ENCODE results near the gene PPP4R3B. TPM values are rescaled to one million over a fixed set of nuclear protein-coding genes. Genes with fewer than 3 reads are reported as not detected.

Gene PPP4R3B
- total RNA-seq, 1 donor from 2014 or later = 38.2 TPM

- peaks cover 9% of the 10 kb centered on the region for H3K36me3 Mint-ChIP-seq (ENCODE audit: low read depth, unreplicated experiment)
- TF ChIP-seq CTCF (IDR thresholded peaks at IDR 0.05; ENCODE audit: insufficient read depth, low read depth, low read length) = no peak
- no peak for TF ChIP-seq EZH2 (IDR thresholded peaks at IDR 0.05; ENCODE audit: insufficient read depth, low read length)
- H4K20me1 ChIP-seq (ENCODE audit: insufficient read depth, low read length) = peaks cover 20% of the 10 kb centered on the region
- H3K4me2 ChIP-seq (ENCODE audit: low read length) = no peak overlapping the region
- no peaks in the 10 kb centered on the region for H3K27me3 Mint-ChIP-seq (ENCODE audit: low read depth, unreplicated experiment)
- H3K4me3 Mint-ChIP-seq (ENCODE audit: unreplicated experiment) = peak overlapping the region; percentile 1
- H3K79me2 ChIP-seq (ENCODE audit: insufficient read depth, low read length) = peaks cover 93% of the 10 kb centered on the region
- H3K4me1 Mint-ChIP-seq (ENCODE audit: low read depth, unreplicated experiment) = peaks cover 4% of the 10 kb centered on the region
- FAIRE-seq (no peak), DNase-seq (ENCODE audit: low read depth) (no peak)
- no peaks in the 10 kb centered on the region for H3K9me3 ChIP-seq (ENCODE audit: insufficient read depth, low read depth, low read length)
- H3K4me1 ChIP-seq (ENCODE audit: insufficient read depth, low read length) = no peaks in the 10 kb centered on the region
- no peak overlapping the region for H3K4me3 ChIP-seq (ENCODE audit: insufficient read depth, low read depth, low read length)
- H3K27ac ChIP-seq (ENCODE audit: low read depth, low read length) = no peak overlapping the region
- H3K27me3 ChIP-seq (ENCODE audit: insufficient read depth, low read length) = no peaks in the 10 kb centered on the region
- no peak overlapping the region for H3K9ac ChIP-seq (ENCODE audit: low read length)
- H2AFZ ChIP-seq (ENCODE audit: low read depth, low read length) = no peak overlapping the region
- H3K9me3 Mint-ChIP-seq (ENCODE audit: unreplicated experiment) = no peaks in the 10 kb centered on the region
- H3K27ac Mint-ChIP-seq (ENCODE audit: unreplicated experiment) = no peak overlapping the region
- H3K36me3 ChIP-seq (ENCODE audit: insufficient read depth, low read length) = peaks cover 2% of the 10 kb centered on the region
Measured at GRCh38 chr2:55609193-55609794, 8.1 kb downstream of the PPP4R3B start.

GRCh38 chr2:55607717-55608116 is 9.7 kb downstream of the PPP4R3B start:
- FAIRE-seq (no peak), DNase-seq (ENCODE audit: low read depth) (no peak)
- no peaks in the 10 kb centered on the region for H3K9me3 ChIP-seq (ENCODE audit: insufficient read depth, low read depth, low read length)
- H3K4me3 Mint-ChIP-seq (ENCODE audit: unreplicated experiment) = no peak overlapping the region
- no peak overlapping the region for H2AFZ ChIP-seq (ENCODE audit: low read depth, low read length)
- no peak overlapping the region for H3K27ac ChIP-seq (ENCODE audit: low read depth, low read length)
- no peak overlapping the region for H3K27ac Mint-ChIP-seq (ENCODE audit: unreplicated experiment)
- peaks cover 4% of the 10 kb centered on the region for H3K36me3 Mint-ChIP-seq (ENCODE audit: low read depth, unreplicated experiment)
- no peaks in the 10 kb centered on the region for H3K27me3 ChIP-seq (ENCODE audit: insufficient read depth, low read length)
- H3K4me2 ChIP-seq (ENCODE audit: low read length) = no peak overlapping the region
- no peak for TF ChIP-seq EZH2 (IDR thresholded peaks at IDR 0.05; ENCODE audit: insufficient read depth, low read length)
- no peak for TF ChIP-seq CTCF (IDR thresholded peaks at IDR 0.05; ENCODE audit: insufficient read depth, low read depth, low read length)
- H3K79me2 ChIP-seq (ENCODE audit: insufficient read depth, low read length) = peaks cover 93% of the 10 kb centered on the region
- H3K4me1 ChIP-seq (ENCODE audit: insufficient read depth, low read length) = no peaks in the 10 kb centered on the region
- H3K9ac ChIP-seq (ENCODE audit: low read length) = no peak overlapping the region
- peaks cover under 1% of the 10 kb centered on the region for H3K36me3 ChIP-seq (ENCODE audit: insufficient read depth, low read length)
- no peaks in the 10 kb centered on the region for H3K27me3 Mint-ChIP-seq (ENCODE audit: low read depth, unreplicated experiment)
- H3K4me1 Mint-ChIP-seq (ENCODE audit: low read depth, unreplicated experiment) = peaks cover 3% of the 10 kb centered on the region
- H3K9me3 Mint-ChIP-seq (ENCODE audit: unreplicated experiment) = no peaks in the 10 kb centered on the region
- no peak overlapping the region for H3K4me3 ChIP-seq (ENCODE audit: insufficient read depth, low read depth, low read length)
- H4K20me1 ChIP-seq (ENCODE audit: insufficient read depth, low read length) = peaks cover 23% of the 10 kb centered on the region

DNA sequence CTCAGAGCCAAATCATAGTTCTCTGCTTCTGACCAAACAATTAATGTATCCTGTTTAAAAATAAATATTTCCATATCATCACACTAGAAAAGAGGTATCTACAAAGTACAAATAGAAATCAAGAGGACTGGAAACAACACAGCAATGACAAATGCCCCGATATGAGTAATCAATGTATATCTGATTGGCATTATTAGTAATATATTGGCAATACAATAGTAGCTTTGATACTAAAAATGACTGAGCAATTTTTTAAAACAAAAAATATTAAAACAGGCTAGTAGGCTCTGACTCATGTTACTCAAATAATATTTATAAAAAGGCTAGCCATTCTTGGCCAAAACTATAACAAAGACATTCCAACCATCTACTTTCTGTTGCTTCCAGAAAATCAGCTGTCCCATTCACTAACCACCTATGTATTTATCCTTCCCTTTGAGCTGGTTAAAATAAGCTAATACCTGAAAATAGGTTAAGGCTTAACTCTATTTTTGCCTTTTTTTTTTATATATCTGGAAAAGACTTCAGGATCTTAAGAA is 13.3 kb downstream of the PPP4R3B start:
- Histone ChIP-seq H2AFZ (ENCODE audit: low read depth, low read length) (no peak overlapping the region), H3K27ac (ENCODE audit: low read depth, low read length) (peak overlapping the region; percentile 8), H3K36me3 (ENCODE audit: insufficient read depth, low read length) (peaks cover 9% of the 10 kb centered on the region), H4K20me1 (ENCODE audit: insufficient read depth, low read length) (peaks cover 33% of the 10 kb centered on the region), H3K4me3 (ENCODE audit: insufficient read depth, low read depth, low read length) (no peak overlapping the region), H3K79me2 (ENCODE audit: insufficient read depth, low read length) (peaks cover 88% of the 10 kb centered on the region), H3K4me1 (ENCODE audit: insufficient read depth, low read length) (no peaks in the 10 kb centered on the region), H3K4me2 (ENCODE audit: low read length) (peak overlapping the region; percentile 2), H3K9me3 (ENCODE audit: insufficient read depth, low read depth, low read length) (no peaks in the 10 kb centered on the region), H3K27me3 (ENCODE audit: insufficient read depth, low read length) (no peaks in the 10 kb centered on the region), H3K9ac (ENCODE audit: low read length) (peak overlapping the region; percentile 2)
- no peaks in the 10 kb centered on the region for H3K9me3 Mint-ChIP-seq (ENCODE audit: unreplicated experiment)
- H3K36me3 Mint-ChIP-seq (ENCODE audit: low read depth, unreplicated experiment) = peaks cover 3% of the 10 kb centered on the region
- H3K4me1 Mint-ChIP-seq (ENCODE audit: low read depth, unreplicated experiment) = peaks cover 2% of the 10 kb centered on the region
- no peak for TF ChIP-seq CTCF (IDR thresholded peaks at IDR 0.05; ENCODE audit: insufficient read depth, low read depth, low read length)
- no peak for TF ChIP-seq EZH2 (IDR thresholded peaks at IDR 0.05; ENCODE audit: insufficient read depth, low read length)
- no peaks in the 10 kb centered on the region for H3K27me3 Mint-ChIP-seq (ENCODE audit: low read depth, unreplicated experiment)
- peak overlapping the region; percentile 4 for H3K27ac Mint-ChIP-seq (ENCODE audit: unreplicated experiment)
- peak; percentile 31 for DNase-seq (ENCODE audit: low read depth)
- H3K4me3 Mint-ChIP-seq (ENCODE audit: unreplicated experiment) = no peak overlapping the region
- no peak for FAIRE-seq

Data from astrocyte (in vitro differentiated cells and primary cell).